C4-2B (cell line): ENCODE measurements around the gene TTLL13.

Experiments used
- H3K27ac ChIP-seq: fragments of 450-650 bp; 2 replicates; pipeline ENCODE4 v1.5.1; 2017
- CTCF ChIP-seq: fragments of 450-650 bp; conservative IDR thresholded peaks from 2 replicates; pipeline ENCODE4 v1.5.1; 2017; ENCODE audit warnings: mild to moderate bottlenecking
- ZFX ChIP-seq: fragments of 450-650 bp; IDR thresholded peaks from 2 replicates; pipeline ENCODE4 v1.6.1; 2017

Gene TTLL13

GRCh38 chr15:90219421-90220141 lies 29.8 kb upstream of the TTLL13 start:
- no peak overlapping the region for H3K27ac ChIP-seq
- TF ChIP-seq CTCF (peak; percentile 88), ZFX (no peak)

DNA sequence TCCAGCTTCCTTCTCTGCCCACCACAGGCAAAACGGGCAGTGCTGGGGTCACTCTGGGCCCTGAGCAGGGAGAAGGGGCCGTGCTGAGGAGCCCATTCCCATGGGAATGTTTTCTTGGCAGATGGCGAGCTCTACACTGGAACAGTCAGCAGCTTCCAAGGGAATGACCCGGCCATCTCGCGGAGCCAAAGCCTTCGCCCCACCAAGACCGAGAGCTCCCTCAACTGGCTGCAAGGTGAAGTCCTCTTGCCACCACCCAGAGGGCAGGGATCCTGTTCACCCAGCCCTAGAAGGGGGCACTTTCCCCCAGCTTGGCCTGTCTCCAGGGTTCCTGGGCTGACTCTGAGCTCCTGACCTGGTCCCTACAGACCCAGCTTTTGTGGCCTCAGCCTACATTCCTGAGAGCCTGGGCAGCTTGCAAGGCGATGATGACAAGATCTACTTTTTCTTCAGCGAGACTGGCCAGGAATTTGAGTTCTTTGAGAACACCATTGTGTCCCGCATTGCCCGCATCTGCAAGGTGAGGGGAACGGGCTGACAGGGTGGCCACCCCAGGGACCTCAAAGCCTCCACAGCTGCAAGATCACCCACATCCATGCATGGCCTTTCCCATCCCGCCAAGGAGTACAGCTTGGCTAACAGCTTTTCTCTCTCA lies 28.0 kb upstream of the TTLL13 start:
- TF ChIP-seq CTCF (peak; percentile 83), ZFX (no peak)
- H3K27ac ChIP-seq, result peak overlapping the region; percentile 26

GRCh38 chr15:90222547-90222946 lies 26.8 kb upstream of the TTLL13 start:
- H3K27ac ChIP-seq, result no peak overlapping the region
- TF ChIP-seq ZFX, result no peak

DNA sequence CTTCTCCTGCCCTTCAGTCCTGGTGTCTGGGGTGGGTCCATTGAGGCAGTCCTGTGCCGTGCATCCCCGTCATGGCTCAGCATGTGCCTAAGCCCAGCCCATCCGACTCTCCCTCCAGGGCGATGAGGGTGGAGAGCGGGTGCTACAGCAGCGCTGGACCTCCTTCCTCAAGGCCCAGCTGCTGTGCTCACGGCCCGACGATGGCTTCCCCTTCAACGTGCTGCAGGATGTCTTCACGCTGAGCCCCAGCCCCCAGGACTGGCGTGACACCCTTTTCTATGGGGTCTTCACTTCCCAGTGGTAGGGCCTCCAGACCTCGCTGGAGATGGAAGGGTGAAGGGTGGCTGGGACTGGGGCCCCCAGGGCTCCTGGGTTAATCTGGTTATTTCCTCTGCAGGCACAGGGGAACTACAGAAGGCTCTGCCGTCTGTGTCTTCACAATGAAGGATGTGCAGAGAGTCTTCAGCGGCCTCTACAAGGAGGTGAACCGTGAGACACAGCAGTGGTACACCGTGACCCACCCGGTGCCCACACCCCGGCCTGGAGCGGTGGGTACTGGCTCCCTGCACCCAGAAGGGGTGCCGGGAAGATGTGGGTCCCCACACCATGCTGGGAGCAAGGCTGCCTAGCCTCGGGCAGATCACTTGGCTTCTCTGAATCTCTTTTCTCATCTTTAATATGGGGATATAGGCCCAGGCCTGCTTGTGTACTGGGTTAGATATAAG lies 25.8 kb upstream of the TTLL13 start:
- TF ChIP-seq ZFX, result no peak
- no peak for TF ChIP-seq CTCF
- H3K27ac ChIP-seq, result no peak overlapping the region

- H3K27ac ChIP-seq, result no peak overlapping the region
These were observed 24.3 kb upstream of the TTLL13 start for GRCh38 chr15:90225047-90225446.

DNA sequence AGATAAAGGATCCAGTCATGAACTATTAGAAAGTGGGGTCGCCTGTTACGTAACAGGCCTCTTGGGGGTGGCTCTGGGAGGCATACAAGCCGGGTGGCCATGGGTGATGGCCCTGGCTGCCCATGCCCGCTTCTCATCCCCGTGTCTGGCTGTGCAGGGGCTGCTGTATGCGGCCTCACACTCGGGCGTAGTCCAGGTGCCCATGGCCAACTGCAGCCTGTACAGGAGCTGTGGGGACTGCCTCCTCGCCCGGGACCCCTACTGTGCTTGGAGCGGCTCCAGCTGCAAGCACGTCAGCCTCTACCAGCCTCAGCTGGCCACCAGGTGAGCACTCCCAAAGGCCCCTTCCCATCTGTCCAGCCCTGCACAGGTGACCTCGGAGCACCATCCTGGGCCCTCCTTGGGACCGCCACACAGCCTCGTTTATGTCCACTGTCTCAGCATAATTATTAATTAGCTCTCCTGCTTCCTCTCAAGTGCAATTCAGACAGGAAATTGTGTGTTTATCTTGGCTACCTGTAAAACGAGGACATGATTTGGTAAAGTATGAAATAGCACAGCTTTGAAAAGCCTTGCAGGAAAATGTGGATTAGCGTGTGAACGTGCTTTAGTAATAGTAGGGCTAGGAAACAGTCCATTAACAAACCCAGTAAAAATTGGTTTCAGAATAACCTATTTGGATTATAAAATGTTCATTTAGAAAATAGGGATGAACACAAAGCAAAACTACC lies 23.7 kb upstream of the TTLL13 start:
- H3K27ac ChIP-seq, result no peak overlapping the region
- TF ChIP-seq CTCF (no peak), ZFX (no peak)

More at GRCh38 chr15:90225047-90225446, 24.3 kb upstream of the TTLL13 start:
- TF ChIP-seq ZFX (no peak), CTCF (no peak)

- TF ChIP-seq ZFX (no peak), CTCF (no peak)
- H3K27ac ChIP-seq, result no peak overlapping the region
These were observed 22.0 kb upstream of the TTLL13 start for GRCh38 chr15:90227336-90227735.
